CD4-positive, alpha-beta T cell treated with Interleukin-2 at 100 ng/mL for 4 hours (primary cell): Measurements from ENCODE around the gene SPATA13.

ENCODE experiments used
- DNase-seq: peaks from one replicate; pipeline ENCODE4 v3.0.0-alpha.2; 2020; ENCODE audit warnings: low spot score

SPATA13 gene

GRCh38 chr13:24167666-24168391 is 7.3 kb downstream of the SPATA13 start:
- DNase-seq = no peak

GRCh38 chr13:24168392-24168750 is 7.9 kb downstream of the SPATA13 start:
- DNase-seq = no peak

- DNase-seq = no peak
These were observed 8.5 kb downstream of the SPATA13 start for GRCh38 chr13:24168979-24169378.

GRCh38 chr13:24172071-24172470 is 11.6 kb downstream of the SPATA13 start:
- DNase-seq = no peak

GRCh38 chr13:24173795-24174194 is 13.3 kb downstream of the SPATA13 start:
- no peak for DNase-seq

GRCh38 chr13:24175847-24176246 is 15.3 kb downstream of the SPATA13 start:
- DNase-seq = no peak

- no peak for DNase-seq
These were observed 16.0 kb downstream of the SPATA13 start for GRCh38 chr13:24176351-24177101.

GRCh38 chr13:24178847-24179485 is 18.4 kb downstream of the SPATA13 start:
- DNase-seq = no peak

- no peak for DNase-seq
These were observed 18.9 kb downstream of the SPATA13 start for GRCh38 chr13:24179486-24179850.

- no peak for DNase-seq
These were observed 20.3 kb downstream of the SPATA13 start for GRCh38 chr13:24180750-24181377.

- DNase-seq = no peak
These were observed 21.6 kb downstream of the SPATA13 start for GRCh38 chr13:24181991-24182702.

GRCh38 chr13:24182703-24183081 is 22.2 kb downstream of the SPATA13 start:
- no peak for DNase-seq

GRCh38 chr13:24183741-24184182 is 23.2 kb downstream of the SPATA13 start:
- no peak for DNase-seq

- no peak for DNase-seq
These were observed 23.8 kb downstream of the SPATA13 start for GRCh38 chr13:24184265-24184841.

- DNase-seq = no peak
These were observed 24.4 kb downstream of the SPATA13 start for GRCh38 chr13:24184882-24185281.

GRCh38 chr13:24185591-24186232 is 25.2 kb downstream of the SPATA13 start:
- DNase-seq = no peak

GRCh38 chr13:24187185-24187584 is 26.7 kb downstream of the SPATA13 start:
- peak; percentile 8 for DNase-seq

GRCh38 chr13:24192057-24192810 is 31.7 kb downstream of the SPATA13 start:
- DNase-seq = no peak

GRCh38 chr13:24192811-24193162 is 32.3 kb downstream of the SPATA13 start:
- no peak for DNase-seq

GRCh38 chr13:24194447-24194846 is 33.9 kb downstream of the SPATA13 start:
- DNase-seq = no peak

- DNase-seq = no peak
These were observed 35.1 kb downstream of the SPATA13 start for GRCh38 chr13:24195626-24196025.
